Right atrium auricular region (tissue), 2 donors: ENCODE measurements around the gene LYST. TPM values are rescaled to one million over a fixed set of nuclear protein-coding genes. Genes with fewer than 3 reads are reported as not detected.
"Not testable (repeated sequence)": the region's sequence is repeated elsewhere in the genome, so short reads cannot be mapped to it uniquely, and the experiment has no call there.

Experiments
- DNase-seq: peaks from one replicate; pipeline ENCODE4 v3.0.0-alpha.2; 2019; ENCODE audit warnings: low spot score
- H3K27ac ChIP-seq, 2 donors: fragments of 200-600 bp; sonication (generic); 1 replicate in 1 of 2; 2 replicates in 1 of 2; pipeline ENCODE4 v1.5.1; 2016 to 2019
- H3K27me3 ChIP-seq, 2 donors: fragments of 200-600 bp; sonication (generic); one replicate each; pipeline versions ENCODE4 v1.5.1 to v1.6.0; 2017 to 2019
- H3K36me3 ChIP-seq: fragments of 200-600 bp; sonication (generic); one replicate; pipeline ENCODE4 v1.5.1; 2016
- H3K4me1 ChIP-seq, 2 donors: fragments of 200-600 bp; sonication (generic); one replicate each; pipeline versions ENCODE4 v1.5.1 to v1.6.0; 2017 to 2019
- H3K4me3 ChIP-seq, 2 donors: fragments of 200-600 bp; sonication (generic); 1 replicate in 1 of 2; 2 replicates in 1 of 2; pipeline ENCODE4 v1.5.1; 2017 to 2019; ENCODE audit warnings: mild to moderate bottlenecking in 1 of 2, moderate library complexity in 1 of 2
- H3K9me3 ChIP-seq, 2 donors: fragments of 200-600 bp; sonication (generic); one replicate each; pipeline ENCODE4 v1.5.1; 2019
- CTCF ChIP-seq, 2 donors: fragments of 200-600 bp; sonication (generic); IDR thresholded peaks; one replicate each; pipeline ENCODE4 v1.5.1; 2019; ENCODE audit warnings: antibody characterized with exemption in 2 of 2
- total RNA-seq, 2 donors: library from RNA; depleted of rRNA; stranded (reverse); fragments of >200 nt; gene quantifications; one replicate each; pipeline ENCODE4 v1.1.0, GENCODE V29; 2016

LYST gene
- total RNA-seq, 2 donors from 2014 or later: 7.3 to 13.0 TPM

GRCh38 chr1:235854347-235854746, 12.4 kb downstream of the LYST start:
- Histone ChIP-seq H3K36me3 (no peaks in the 10 kb centered on the region), H3K27me3 (no peaks in the 10 kb centered on the region), H3K9me3 (no peaks in the 10 kb centered on the region), H3K27ac (no peak overlapping the region), H3K4me3 (no peak overlapping the region), H3K4me1 (no peaks in the 10 kb centered on the region)
- no peak for DNase-seq
- no peak for TF ChIP-seq CTCF (IDR thresholded peaks at IDR 0.05)

- Histone ChIP-seq H3K9me3 (no peaks in the 10 kb centered on the region), H3K4me1 (no peaks in the 10 kb centered on the region), H3K4me3 (no peak overlapping the region), H3K27me3 (no peaks in the 10 kb centered on the region), H3K27ac (no peak overlapping the region), H3K36me3 (no peaks in the 10 kb centered on the region)
- DNase-seq: no peak
- no peak for TF ChIP-seq CTCF (IDR thresholded peaks at IDR 0.05)
These were observed 13.1 kb downstream of the LYST start for GRCh38 chr1:235853653-235854052.

GRCh38 chr1:235852887-235853286, 13.8 kb downstream of the LYST start:
- Histone ChIP-seq H3K27ac (no peak overlapping the region), H3K4me3 (no peak overlapping the region), H3K36me3 (no peaks in the 10 kb centered on the region), H3K4me1 (no peaks in the 10 kb centered on the region), H3K27me3 (no peaks in the 10 kb centered on the region), H3K9me3 (no peaks in the 10 kb centered on the region)
- no peak for DNase-seq
- no peak for TF ChIP-seq CTCF (IDR thresholded peaks at IDR 0.05)

- Histone ChIP-seq H3K4me3 (no peak overlapping the region), H3K4me1 (no peaks in the 10 kb centered on the region), H3K9me3 (peaks cover 0 to 3% of the 10 kb centered on the region in 2 donors), H3K36me3 (no peaks in the 10 kb centered on the region), H3K27me3 (no peaks in the 10 kb centered on the region), H3K27ac (no peak overlapping the region)
- no peak for DNase-seq
- TF ChIP-seq CTCF (IDR thresholded peaks at IDR 0.05): no peak
These were observed 14.8 kb downstream of the LYST start for GRCh38 chr1:235851939-235852338.

GRCh38 chr1:235848251-235848650, 18.5 kb downstream of the LYST start:
- DNase-seq, H3K27ac ChIP-seq, H3K36me3 ChIP-seq, H3K9me3 ChIP-seq, H3K4me3 ChIP-seq, H3K27me3 ChIP-seq: not testable (repeated sequence)
- peaks cover 0 to 25% of the 10 kb centered on the region in 2 donors for H3K4me1 ChIP-seq

- H3K4me1 ChIP-seq: peaks cover 0 to 46% of the 10 kb centered on the region in 2 donors
- not testable (repeated sequence) for H3K36me3 ChIP-seq, H3K27me3 ChIP-seq, H3K4me3 ChIP-seq, DNase-seq, H3K9me3 ChIP-seq
- H3K27ac ChIP-seq: peak overlapping the region in 1 of 2 donors; percentile 22
- peak in 1 of 2 donors; percentile 31 for TF ChIP-seq CTCF (IDR thresholded peaks at IDR 0.05)
These were observed 21.0 kb downstream of the LYST start for GRCh38 chr1:235845656-235846107.
